G401 (cell line): Measurements from ENCODE around the gene SDK1. TPM values are rescaled to one million over a fixed set of nuclear protein-coding genes. Genes with fewer than 3 reads are reported as not detected.
A peak's percentile ranks its signal among the peaks of the same experiment; 100 is the strongest.
"Not testable (repeated sequence)": the region's sequence is repeated elsewhere in the genome, so short reads cannot be mapped to it uniquely, and the experiment has no call there.

ENCODE experiments used
- DNase-seq: peaks from one replicate; pipeline ENCODE4 v3.0.0-alpha.2; 2015; ENCODE audit warnings: low spot score
- in situ Hi-C: cut with HindIII; loops from 2 replicates; pipeline ENCODE4 v1.10.0; 2016; ENCODE audit warnings: low sequenced_read_pairs, mixed read lengths
- total RNA-seq: library from RNA; depleted of rRNA; stranded (reverse); fragments of >200 nt; shearing (Covaris generic); gene quantifications from 2 replicates; pipeline ENCODE4 v1.2.3, GENCODE V29; 2014

SDK1 gene
- total RNA-seq, 1 experiment from 2014 or later, result not detected

GRCh38 chr7:4074407-4074806, 773.4 kb downstream of the SDK1 start:
- no peak for DNase-seq
- in situ Hi-C loops, result no loop called here

DNA sequence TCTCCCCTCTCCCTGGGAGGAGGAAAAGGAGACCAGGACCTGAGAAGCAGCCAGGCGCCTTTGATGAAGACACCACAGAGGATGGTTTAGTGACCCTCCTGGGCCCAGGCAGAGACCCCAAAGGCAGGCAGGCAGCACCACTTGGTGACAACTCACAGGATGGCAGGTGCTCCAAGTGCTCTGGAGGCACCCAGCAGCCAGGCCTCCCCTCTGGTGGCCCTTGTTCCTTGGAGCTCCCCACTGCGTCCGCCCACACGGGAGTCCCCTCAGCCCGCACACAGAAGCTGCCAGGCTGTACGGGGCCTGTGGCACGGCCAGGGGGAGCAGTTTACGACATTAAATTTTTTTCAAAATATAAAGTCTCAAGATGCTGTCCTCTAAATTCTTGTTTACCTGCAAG, 773.9 kb downstream of the SDK1 start:
- DNase-seq, result no peak

DNA sequence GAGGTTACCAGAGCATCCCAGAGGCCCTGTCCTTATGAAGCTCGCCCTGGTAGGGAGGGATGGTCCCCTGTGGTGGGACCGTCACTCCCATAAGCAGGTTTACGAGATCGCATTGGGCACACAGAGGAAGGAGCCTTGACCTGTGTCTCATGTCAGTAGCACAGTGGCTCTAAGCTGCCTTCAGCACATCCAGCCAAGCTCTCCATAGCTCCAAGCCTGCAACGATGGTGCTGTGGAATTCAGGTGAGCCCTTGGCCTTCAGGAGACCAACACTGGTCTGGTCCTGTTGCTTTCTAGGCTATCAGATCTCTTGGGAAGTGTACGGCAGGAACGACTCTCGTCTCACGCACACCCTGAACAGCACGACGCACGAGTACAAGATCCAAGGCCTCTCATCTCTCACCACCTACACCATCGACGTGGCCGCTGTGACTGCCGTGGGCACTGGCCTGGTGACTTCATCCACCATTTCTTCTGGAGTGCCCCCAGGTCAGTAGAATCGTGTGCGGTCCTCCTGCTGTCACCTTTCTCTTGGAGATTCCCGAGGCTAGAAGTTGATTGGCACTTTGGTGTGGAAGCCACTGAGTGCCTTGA, 775.7 kb downstream of the SDK1 start:
- DNase-seq, result no peak
- in situ Hi-C loops, result no loop called here

More for the DNA sequence above, 773.9 kb downstream of the SDK1 start:
- in situ Hi-C loops, result no loop called here

GRCh38 chr7:4077980-4078379, 776.9 kb downstream of the SDK1 start:
- in situ Hi-C loops, result no loop called here
- DNase-seq, result no peak

DNA sequence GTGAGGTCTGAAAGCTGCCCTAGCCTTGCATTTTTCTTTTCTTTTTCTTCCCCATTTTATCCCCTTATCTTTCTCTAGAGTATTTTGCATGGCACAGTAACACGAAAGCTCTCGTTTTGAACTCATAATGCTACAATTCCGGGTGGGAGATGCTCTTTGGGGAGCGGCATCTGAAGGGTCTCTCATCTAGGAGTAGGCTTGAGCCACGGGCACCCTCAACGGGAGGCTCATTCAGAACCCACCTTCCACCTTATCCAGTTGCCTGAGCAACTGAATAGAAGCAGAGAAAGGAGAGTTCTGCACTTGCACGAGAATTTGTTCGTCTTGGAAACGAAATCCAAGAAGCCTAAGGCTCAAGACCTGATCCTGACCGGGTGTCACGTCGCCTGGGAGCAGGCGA, 777.5 kb downstream of the SDK1 start:
- in situ Hi-C loops, result no loop called here
- no peak for DNase-seq

- in situ Hi-C loops, result no loop called here
- DNase-seq, result no peak
Measured at GRCh38 chr7:4079366-4079765, 778.3 kb downstream of the SDK1 start.

DNA sequence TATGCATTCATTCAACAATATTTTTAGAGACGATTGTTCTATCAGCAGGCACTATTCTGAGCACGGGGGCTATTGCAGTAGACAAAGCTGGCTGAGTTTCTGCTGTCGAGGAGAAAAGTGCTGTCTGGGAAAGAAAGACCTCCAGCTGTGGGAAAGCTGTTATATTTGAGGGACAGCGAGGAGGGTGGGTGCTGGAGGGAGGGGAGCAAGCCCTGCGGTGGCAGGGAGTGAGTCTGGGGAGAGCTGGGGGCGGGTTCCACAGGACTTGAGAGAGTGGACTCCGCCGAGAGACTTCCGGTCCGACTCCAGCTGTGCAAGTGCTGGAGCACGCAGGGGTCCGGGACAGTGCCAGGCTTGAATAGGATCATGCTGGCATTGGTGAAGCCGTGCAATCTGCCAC, 778.9 kb downstream of the SDK1 start:
- no peak for DNase-seq
- in situ Hi-C loops, result no loop called here

DNA sequence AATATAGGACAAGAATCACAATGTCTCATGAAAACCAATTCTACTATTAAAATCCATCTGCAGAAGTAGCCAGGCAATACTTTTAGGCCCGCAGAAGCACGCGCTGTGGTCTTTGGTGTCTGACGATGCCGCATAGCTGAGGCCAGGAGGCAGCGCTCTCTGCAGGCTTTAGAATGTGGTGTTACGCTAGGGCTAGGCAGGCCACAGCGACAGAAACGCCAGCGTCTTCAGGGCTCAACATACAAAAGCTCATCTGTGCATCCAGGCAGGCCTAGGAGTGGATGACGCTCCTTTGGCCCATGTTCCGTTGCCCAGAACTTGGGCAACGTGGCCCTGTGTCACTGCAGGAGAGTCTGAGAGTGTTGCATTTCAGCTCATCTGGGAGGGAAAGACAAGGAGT, 779.9 kb downstream of the SDK1 start:
- in situ Hi-C loops, result no loop called here
- DNase-seq, result no peak

- in situ Hi-C loops, result no loop called here
- DNase-seq, result no peak
Measured at GRCh38 chr7:4083513-4083912, 782.5 kb downstream of the SDK1 start.

DNA sequence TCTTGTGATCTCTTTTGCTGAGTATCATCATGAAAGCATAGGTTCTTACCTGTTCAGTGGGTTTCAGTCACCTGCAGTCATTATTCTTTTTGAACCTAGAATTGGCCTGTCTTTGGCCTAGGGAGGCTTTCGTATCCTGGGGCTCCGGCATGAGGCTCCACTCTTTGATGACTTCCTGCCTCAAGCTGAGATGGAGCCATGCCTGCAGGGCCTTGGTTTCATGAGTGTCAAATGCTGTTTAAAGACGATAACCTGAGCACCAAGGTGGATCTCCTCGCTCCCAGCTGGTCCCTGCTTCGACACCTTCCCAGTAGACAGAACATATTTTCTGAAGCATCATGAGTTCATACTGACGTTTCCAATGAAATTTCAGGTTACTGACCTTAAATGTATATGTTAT, 783.2 kb downstream of the SDK1 start:
- in situ Hi-C loops, result no loop called here
- no peak for DNase-seq

GRCh38 chr7:4085937-4086691, 785.1 kb downstream of the SDK1 start:
- DNase-seq, result no peak
- in situ Hi-C loops, result no loop called here

- in situ Hi-C loops, result no loop called here
- no peak for DNase-seq
Measured at GRCh38 chr7:4086723-4087122, 785.7 kb downstream of the SDK1 start.

GRCh38 chr7:4091767-4092166, 790.7 kb downstream of the SDK1 start:
- no peak for DNase-seq

GRCh38 chr7:4093035-4093434, 792.0 kb downstream of the SDK1 start:
- in situ Hi-C loops, result no loop called here
- no peak for DNase-seq

More at GRCh38 chr7:4091767-4092166, 790.7 kb downstream of the SDK1 start:
- in situ Hi-C loops, result no loop called here

DNA sequence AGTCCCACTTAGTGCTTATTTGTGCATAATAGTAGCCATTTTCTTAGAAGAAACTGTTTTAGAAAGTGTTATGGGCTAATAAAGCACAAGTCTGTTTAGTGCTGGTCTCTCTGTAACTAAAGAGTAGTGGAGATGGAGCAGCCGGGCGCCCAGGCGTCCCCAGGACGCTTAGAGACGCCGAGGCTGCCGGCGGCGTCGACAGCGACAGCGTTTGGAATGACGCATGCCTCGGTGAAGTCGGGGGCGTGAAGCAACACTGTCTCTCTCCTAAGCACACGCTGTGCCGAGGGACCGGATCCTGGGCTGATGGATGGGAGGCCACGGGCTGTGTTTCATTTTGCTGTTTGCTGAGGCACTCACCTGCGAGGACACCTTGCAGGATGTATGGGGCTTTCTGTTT, 792.4 kb downstream of the SDK1 start:
- in situ Hi-C loops, result no loop called here
- no peak for DNase-seq

GRCh38 chr7:4094158-4094557, 793.1 kb downstream of the SDK1 start:
- in situ Hi-C loops, DNase-seq: not testable (repeated sequence)

DNA sequence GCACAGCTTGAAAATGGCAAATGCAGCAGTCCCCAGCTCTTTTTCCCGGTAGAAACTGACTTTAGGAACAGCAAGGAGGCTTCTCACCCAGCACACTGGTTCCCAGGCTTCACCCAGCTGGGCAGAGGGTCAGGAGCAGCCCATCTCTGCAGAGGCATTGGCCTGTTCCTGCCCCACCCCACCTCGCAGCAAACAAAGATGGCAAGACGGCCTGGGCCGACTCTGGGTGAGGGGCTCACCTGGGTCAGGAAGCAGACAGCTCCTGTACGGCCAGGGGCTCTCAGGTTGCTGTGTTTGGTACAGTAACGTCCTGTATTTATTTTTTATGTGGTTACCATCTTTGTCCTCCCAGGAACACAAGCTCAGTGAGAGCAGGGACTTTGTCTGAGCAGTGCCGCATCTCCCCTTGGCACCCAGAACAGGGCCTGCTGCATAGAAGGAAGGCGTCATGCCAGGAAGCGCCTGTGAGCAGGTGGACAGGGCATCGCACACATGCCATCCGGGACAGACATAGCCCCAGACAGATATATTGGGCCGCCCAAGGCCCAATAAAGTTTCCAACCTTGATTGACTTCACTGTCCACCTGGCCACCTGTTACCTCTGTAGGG, 796.1 kb downstream of the SDK1 start:
- peak; percentile 59 for DNase-seq
- in situ Hi-C loops, result no loop called here

DNA sequence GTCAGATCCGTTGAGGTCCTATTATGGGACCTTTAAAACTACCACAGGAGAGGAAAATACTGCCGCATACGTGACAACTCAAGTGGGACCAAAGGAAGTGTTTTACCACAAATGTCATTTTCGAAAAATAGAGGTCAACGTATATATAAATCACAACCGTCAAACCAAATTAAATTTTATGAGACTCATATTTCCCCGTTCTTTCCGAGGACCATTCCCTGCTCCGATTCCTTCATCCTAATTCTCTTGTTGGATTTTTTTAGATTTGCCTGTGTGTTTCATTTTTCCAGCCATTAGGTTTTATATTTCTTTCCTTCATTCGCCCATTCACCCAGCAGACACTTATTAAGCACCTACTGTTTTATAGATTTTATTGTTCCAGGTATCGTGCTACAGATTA, 797.1 kb downstream of the SDK1 start:
- no peak for DNase-seq
- in situ Hi-C loops, result no loop called here

- no peak for DNase-seq
- in situ Hi-C loops, result no loop called here
Measured at GRCh38 chr7:4099651-4100050, 798.6 kb downstream of the SDK1 start.

DNA sequence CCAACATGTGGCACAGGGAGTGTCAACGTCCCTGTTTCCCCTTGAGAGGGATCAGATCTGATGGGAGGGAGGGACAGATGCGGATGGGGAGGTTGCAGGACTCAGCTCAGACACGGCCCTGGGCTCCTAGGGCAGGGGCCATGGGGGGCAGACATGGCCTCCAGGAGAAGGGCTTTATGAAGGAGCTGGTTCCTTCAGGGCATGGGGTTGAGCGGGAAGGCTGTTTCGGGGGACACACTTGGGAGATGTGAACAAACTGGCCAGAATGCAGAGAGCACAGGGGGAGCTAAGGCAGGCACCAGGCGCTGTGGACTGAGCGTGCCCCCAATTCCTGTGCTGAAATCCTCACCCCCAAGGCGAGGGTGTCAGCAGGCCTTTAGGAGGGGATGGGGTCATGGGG, 799.1 kb downstream of the SDK1 start:
- in situ Hi-C loops, result no loop called here
- no peak for DNase-seq

DNA sequence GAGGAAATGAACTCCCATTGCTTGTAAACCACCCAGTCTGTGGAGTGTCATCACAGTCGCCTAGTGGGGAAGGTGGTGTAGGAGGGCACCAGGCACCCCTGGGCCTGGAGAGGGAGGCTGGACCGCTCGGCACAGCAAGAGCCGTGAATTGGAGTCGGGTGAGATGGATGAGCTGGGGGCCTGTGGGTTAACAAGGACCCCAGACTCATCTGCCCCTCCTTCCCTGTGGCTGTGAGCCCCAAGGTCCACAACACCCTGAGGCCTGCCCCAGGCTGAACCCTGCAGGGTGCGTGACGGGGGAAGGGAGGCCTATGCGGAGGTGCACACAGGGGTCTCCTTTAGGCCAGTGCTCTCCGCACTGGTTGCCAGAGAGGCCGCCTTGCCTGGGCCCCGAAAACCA, 799.6 kb downstream of the SDK1 start:
- DNase-seq, result no peak
- in situ Hi-C loops, result no loop called here
